Sigmoid colon (tissue), 4 donors: Measurements from ENCODE around the gene KRTAP19-2.

Source experiments
- CTCF ChIP-seq, 4 experiments: fragments of 450-650 bp in 3 of 4; fragments of 200-600 bp in 1 of 4; IDR thresholded peaks; one replicate each; pipeline ENCODE4 v1.5.1; 2016 to 2019; ENCODE audit warnings: antibody characterized with exemption in 4 of 4, mild to moderate bottlenecking in 3 of 4, moderate library complexity in 2 of 4
- EP300 ChIP-seq, 4 donors: sonication (generic); formaldehyde crosslinking; IDR thresholded peaks; one replicate each; pipeline ENCODE4 v1.6.1; 2017; ENCODE audit warnings: antibody characterized with exemption in 4 of 4
- POLR2AphosphoS5 ChIP-seq, 4 donors: sonication (generic); formaldehyde crosslinking; IDR thresholded peaks; one replicate each; pipeline ENCODE4 v1.6.1; 2017; ENCODE audit warnings: antibody characterized with exemption in 4 of 4

- TF ChIP-seq POLR2AphosphoS5 (IDR thresholded peaks at IDR 0.05) (no peak), EP300 (IDR thresholded peaks at IDR 0.05) (no peak), CTCF (IDR thresholded peaks at IDR 0.05) (no peak)
These were observed 9.2 kb downstream of the KRTAP19-2 start for GRCh38 chr21:30478004-30478403.
